Spleen (tissue), 7 donors: ENCODE results near the gene SNRPA1.

Experiments
- POLR2A ChIP-seq, 3 donors: fragments of 450-650 bp; IDR thresholded peaks; one replicate each; pipeline ENCODE4 v1.5.1; 2017; ENCODE audit warnings: antibody characterized with exemption in 3 of 3, mild to moderate bottlenecking in 1 of 3
- TF ChIP-seq, protein P1 (sequence below), 11 experiments: fragments of 200-600 bp in 7 of 11; fragments of 450-650 bp in 4 of 11; sonication (generic) in 4 of 11; IDR thresholded peaks in 8 of 11; conservative IDR thresholded peaks in 3 of 11; 1 replicate in 7 of 11; 2 replicates in 4 of 11; pipeline versions ENCODE4 v1.4.0 to v1.8.0; 2016 to 2021; ENCODE audit warnings: antibody characterized with exemption in 11 of 11, inconsistent platforms in 4 of 11, mild to moderate bottlenecking in 1 of 11
- donor health status: DM: no; HTN: no; CAD: no; lungs with moderate emphysema.
- donor health status: DM: no; HTN: no; CAD: no.
- donor health status: DM: no; HTN: no; CAD: no.

DNA sequence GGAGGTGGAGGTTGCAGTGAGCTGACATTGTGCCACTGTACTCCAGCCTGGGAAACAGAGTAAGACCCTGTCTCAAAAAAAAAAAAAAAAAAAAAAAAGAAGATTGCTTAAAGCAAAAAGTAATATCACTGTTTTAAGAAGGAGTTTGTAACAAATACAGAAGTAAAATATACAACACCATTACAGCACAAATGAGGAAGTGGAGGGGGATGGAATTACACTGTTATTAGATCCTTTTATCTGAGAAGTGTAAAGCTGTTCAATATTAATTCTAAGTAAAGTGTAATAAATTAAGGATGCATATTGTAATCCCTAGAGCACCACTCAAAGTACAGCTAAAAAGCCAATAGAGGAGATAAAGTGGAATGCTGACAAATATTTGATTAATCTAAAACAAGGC is 47.0 kb upstream of the SNRPA1 start:
- TF ChIP-seq, protein P1, sequence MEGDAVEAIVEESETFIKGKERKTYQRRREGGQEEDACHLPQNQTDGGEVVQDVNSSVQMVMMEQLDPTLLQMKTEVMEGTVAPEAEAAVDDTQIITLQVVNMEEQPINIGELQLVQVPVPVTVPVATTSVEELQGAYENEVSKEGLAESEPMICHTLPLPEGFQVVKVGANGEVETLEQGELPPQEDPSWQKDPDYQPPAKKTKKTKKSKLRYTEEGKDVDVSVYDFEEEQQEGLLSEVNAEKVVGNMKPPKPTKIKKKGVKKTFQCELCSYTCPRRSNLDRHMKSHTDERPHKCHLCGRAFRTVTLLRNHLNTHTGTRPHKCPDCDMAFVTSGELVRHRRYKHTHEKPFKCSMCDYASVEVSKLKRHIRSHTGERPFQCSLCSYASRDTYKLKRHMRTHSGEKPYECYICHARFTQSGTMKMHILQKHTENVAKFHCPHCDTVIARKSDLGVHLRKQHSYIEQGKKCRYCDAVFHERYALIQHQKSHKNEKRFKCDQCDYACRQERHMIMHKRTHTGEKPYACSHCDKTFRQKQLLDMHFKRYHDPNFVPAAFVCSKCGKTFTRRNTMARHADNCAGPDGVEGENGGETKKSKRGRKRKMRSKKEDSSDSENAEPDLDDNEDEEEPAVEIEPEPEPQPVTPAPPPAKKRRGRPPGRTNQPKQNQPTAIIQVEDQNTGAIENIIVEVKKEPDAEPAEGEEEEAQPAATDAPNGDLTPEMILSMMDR (IDR thresholded peaks at IDR 0.05 in 8 of 11, conservative IDR thresholded peaks at IDR 0.05 in 3 of 11) = no peak
- no peak for TF ChIP-seq POLR2A (IDR thresholded peaks at IDR 0.05)
